Epithelial cell of prostate (primary cell): ENCODE data around the gene FHOD1.
A peak's percentile ranks its signal among the peaks of the same experiment; 100 is the strongest.

Experiments
- DNase-seq: peaks from one replicate; pipeline ENCODE4 v3.0.0-alpha.2; 2011; ENCODE audit warnings: low read depth, low spot score
- H3K27ac ChIP-seq: fragments of 450-650 bp; 2 replicates; pipeline ENCODE4 v1.5.1; 2017; ENCODE audit warnings: mild to moderate bottlenecking

Gene FHOD1

DNA sequence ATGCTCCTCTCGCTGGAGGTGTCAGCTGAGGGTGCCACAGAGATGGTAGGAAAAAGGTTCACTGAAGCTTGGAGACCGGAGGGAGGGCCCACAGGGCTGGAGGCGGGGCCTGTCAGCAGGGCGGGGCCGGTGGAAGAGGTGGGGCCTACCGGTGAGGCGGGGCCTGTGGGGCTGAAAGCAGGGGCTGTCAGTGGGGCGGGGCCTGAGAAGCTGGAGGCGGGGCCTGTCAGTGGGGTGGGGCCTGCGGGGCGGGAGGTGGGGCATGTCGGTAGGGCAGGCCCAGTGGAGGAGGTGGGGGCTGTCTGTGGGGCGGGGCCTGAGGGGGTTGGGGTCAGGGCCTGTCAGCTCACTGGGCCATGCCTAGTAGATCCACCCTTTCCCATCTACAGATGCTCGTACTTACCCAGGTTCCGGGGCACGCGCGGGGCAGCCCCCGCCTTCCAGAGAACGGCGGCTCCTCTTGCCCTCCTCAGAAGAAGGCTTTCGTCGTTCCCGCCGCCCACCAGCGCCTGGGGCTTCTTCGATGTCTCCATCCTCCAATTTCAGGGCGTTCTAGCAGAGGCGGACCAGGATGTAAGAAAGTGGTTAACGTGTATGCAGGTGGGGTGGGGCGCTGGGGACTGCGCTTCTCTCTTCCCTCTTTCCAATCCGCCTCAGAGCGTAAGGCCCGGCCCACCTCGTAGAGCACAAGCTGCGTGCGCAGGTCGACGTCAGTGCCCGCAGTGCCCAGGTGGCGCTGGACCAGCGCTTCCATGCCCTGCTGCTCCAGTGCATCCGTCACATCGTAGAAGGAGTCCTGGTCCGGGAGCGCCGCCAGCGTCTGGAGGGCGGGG lies 10.5 kb downstream of the FHOD1 start:
- peak overlapping the region; percentile 11 for H3K27ac ChIP-seq
- DNase-seq = no peak

GRCh38 chr16:67235816-67236562 lies 11.3 kb downstream of the FHOD1 start:
- peak overlapping the region; percentile 11 for H3K27ac ChIP-seq
- DNase-seq = no peak

- H3K27ac ChIP-seq = no peak overlapping the region
- DNase-seq = no peak
These were observed 13.1 kb downstream of the FHOD1 start for GRCh38 chr16:67234180-67234597.

GRCh38 chr16:67233596-67233995 lies 13.7 kb downstream of the FHOD1 start:
- DNase-seq = no peak
- no peak overlapping the region for H3K27ac ChIP-seq

- DNase-seq = no peak
- H3K27ac ChIP-seq = no peak overlapping the region
These were observed 16.2 kb downstream of the FHOD1 start for GRCh38 chr16:67230809-67231660.

DNA sequence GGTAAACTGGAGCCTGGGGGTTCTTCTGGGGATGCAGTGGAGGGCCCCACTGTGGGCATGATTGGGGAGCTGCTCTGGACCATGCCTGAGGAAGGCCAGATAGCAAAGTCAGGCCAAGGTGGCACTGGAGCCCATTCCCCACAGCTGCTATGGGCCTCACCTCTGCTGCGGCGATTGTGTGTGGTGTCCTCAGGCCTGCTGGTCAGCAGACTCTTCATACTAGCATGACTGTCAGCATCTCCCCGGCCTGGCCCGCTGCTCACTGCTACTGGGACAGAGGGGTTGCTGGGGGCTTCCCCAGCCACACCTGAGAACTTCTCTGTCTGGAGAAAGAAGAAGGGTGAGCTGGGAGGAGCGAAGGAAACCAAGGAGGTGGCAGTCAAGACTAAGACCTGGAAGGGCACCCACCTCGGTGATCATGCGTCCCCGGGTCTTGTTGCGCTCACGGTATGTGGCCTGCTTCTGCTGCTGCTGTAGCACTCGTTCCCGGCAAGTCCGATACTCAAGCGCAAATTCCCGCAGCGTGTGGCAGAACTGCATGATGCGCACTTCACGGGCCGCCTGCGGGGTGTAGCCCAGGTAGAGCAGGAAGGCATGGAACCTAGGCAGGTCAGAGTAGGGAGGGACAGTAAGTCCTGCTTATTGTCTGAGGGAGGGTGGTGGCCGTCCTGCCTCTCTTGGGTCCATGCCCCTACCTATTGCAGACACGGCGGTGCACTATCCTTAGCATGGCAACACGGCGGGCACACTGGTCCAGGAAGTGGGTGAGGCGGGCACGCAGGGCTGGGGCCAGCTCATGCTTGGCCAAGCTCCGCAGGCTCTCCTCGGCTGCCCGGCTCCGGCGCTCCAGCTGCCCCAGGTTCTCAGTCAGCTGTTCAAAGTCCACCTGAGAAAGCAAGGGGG lies 17.1 kb downstream of the FHOD1 start:
- no peak for DNase-seq
- no peak overlapping the region for H3K27ac ChIP-seq

DNA sequence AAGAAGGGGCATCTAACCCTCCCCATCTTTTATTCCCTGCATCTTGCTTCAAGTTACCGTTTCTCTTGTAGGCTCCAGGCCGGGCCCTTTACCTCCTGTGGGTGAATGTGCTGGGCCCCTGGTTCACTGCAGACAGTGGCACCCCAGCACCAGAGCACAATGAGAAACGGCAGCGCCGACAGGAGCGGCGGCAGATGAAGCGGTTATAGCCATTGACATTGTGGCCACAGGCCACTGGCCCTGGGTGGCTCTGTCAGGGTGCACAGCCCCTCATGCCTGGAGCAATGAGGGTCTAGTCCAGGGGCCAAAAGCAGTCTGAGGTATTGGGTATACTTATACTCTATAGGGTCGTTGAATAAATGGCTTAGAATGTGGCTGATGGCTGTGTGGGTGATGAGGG lies 18.4 kb downstream of the FHOD1 start:
- no peak for DNase-seq
- H3K27ac ChIP-seq = no peak overlapping the region

- peak overlapping the region; percentile 63 for H3K27ac ChIP-seq
- no peak for DNase-seq
These were observed 19.1 kb downstream of the FHOD1 start for GRCh38 chr16:67228034-67228785.

GRCh38 chr16:67227567-67227921 lies 19.7 kb downstream of the FHOD1 start:
- peak overlapping the region; percentile 63 for H3K27ac ChIP-seq
- no peak for DNase-seq

- DNase-seq = peak; percentile 90
- peak within 1 kb of the TSS; percentile 63 for H3K27ac ChIP-seq
These were observed 20.3 kb downstream of the FHOD1 start, which contains the start of gene TMEM208 for GRCh38 chr16:67226804-67227566. Gene TMEM208 (plus strand): TSS chr16:67227130. CDS start chr16:67227219, 89 bp downstream.

GRCh38 chr16:67226295-67226803 lies 20.9 kb downstream of the FHOD1 start:
- no peak for DNase-seq
- H3K27ac ChIP-seq = no peak overlapping the region

- no peak overlapping the region for H3K27ac ChIP-seq
- no peak for DNase-seq
These were observed 23.3 kb downstream of the FHOD1 start for GRCh38 chr16:67223992-67224391.

DNA sequence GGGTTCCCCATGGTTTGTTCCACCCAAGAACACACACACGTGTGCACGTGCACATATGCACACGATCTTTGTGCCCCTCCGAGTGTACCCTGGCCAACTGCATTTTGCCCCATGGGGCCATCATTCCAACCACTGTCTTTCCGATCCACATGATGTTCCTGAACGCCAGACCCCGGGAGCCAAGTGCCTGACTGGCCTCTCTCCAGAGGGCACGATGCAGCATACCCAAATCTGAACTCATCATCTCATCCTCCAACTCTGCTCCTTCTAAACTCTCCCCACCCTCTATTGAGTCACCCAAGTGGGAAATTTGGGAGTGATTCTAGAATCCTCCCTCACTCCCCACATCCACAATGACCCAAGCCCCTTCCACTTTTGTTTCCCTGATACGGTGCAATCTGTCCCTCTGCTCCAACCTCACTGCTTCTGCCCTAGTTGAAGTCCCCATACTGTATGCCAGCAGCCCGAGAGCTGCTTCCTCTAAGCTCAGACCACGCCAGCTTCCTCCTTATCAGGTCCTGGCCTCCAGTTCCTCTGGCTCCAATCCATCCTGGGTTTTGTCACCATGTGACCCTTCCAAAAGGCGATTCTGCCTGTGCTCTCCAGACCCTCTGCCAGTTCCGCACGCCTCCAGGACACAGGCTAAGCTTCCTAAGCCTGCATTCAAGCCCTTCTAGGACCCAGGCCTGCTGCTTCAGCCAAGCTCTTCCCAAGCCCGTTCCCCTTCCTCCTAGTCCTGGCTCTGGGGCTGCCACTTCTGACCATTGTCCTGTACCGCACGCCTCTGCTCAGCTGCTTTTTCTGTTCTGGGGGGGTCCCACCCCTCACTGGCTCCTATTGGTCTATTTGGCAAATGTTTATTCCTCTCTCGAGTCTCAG lies 30.4 kb downstream of the FHOD1 start:
- DNase-seq = no peak
- no peak overlapping the region for H3K27ac ChIP-seq

DNA sequence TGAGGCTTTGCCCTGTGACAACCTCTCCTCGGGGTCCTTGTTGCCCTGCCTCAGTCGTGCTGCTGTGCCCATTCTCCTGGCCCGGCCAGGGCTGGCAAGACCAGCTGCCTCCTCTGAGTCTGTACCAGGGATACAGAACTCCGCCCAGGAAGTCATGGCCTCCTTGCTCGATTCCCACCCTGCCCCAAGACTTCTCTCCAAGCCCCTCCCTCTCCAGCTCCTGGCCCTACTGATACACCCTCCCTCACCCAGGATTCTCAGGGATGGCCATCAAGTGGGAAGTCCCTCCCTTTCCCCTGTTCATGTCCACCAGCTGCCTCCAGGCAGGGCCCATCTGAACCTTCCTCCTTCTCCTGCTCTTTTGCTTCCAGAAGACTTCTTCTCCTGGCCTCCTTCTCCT lies 31.6 kb downstream of the FHOD1 start:
- no peak for DNase-seq
- H3K27ac ChIP-seq = no peak overlapping the region

DNA sequence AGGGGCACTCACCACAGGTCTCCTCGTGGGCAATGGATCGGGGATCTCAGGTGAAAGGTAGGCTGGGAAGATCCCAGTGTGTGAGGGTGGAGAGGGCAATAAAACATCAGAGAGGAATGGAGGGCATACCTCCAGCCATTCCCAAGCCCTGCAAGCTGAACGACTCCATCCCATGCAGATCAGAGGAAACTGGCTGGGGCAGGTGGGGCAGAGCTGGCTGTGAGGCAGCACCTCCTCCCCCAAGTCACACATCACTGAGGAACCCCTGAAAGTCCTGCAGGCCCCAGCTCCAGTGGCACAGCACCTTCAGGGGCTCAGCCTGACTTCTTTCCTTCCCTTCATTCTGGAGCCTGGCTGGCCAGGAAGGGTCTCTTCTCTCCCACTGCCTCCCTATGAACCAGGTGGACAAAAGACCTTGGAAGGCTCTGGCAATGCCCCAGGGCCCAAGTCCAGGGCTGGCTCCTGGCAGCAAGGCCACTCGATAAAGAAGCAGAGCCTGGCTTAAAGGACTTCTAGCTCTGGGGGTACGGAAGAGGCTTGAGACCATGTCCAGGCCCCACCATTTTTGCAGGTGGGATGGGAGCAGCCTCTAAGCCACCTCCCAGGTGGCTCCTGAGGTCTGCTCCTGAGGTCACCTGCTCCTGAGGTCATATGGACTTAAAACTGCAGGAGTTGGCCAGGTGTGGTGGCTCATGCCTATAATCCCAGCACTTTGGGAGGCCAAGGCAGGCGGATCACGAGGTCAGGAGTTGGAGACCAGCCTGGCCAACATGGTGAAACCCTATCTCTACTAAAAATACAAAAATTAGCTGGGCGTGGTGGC lies 33.9 kb downstream of the FHOD1 start:
- no peak for DNase-seq
- peak overlapping the region; percentile 81 for H3K27ac ChIP-seq

DNA sequence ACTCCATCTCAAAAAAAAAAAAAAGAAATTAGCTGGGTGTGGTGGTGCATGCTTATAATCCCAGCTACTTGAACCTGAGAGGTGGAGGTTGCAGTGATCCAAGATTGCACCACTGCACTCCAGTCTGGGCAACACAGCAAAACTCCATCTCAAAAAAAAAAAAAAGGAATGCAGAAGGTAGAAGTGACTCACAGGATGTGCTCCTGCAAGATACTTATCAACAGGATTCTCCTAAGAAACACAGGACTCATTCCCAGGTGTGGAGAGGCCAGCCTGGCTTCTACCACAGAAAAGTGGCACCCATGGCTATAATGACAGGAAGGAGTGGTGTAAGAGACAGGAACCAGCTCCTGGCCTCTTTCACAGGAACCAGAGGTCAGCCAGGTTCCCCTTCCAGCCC lies 34.5 kb downstream of the FHOD1 start:
- H3K27ac ChIP-seq = peak overlapping the region; percentile 81
- DNase-seq = no peak
